ENCODE measurements around the gene LAD1. TPM values are rescaled to one million over a fixed set of nuclear protein-coding genes. Genes with fewer than 3 reads are reported as not detected.
A peak's percentile ranks its signal among the peaks of the same experiment; 100 is the strongest.

The LAD1 gene
- total RNA-seq, 4 donors from 2014 or later = 0.25 to 6.2 (median 0.92) TPM

- in situ Hi-C loops (cut with MboI; ENCODE audit: low sequenced_read_pairs in 4 of 4) = no loop called here
- no peak for DNase-seq
- intact Hi-C loops (cut with DNase I; ENCODE audit: low total_unique reads) = loop anchor here (1.0 kb wide), 2 partner anchors 24 to 155 kb away; no protein-coding TSS in a partner anchor
- TF ChIP-seq, protein P1, sequence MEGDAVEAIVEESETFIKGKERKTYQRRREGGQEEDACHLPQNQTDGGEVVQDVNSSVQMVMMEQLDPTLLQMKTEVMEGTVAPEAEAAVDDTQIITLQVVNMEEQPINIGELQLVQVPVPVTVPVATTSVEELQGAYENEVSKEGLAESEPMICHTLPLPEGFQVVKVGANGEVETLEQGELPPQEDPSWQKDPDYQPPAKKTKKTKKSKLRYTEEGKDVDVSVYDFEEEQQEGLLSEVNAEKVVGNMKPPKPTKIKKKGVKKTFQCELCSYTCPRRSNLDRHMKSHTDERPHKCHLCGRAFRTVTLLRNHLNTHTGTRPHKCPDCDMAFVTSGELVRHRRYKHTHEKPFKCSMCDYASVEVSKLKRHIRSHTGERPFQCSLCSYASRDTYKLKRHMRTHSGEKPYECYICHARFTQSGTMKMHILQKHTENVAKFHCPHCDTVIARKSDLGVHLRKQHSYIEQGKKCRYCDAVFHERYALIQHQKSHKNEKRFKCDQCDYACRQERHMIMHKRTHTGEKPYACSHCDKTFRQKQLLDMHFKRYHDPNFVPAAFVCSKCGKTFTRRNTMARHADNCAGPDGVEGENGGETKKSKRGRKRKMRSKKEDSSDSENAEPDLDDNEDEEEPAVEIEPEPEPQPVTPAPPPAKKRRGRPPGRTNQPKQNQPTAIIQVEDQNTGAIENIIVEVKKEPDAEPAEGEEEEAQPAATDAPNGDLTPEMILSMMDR (IDR thresholded peaks at IDR 0.05 in 4 of 5, conservative IDR thresholded peaks at IDR 0.05 in 1 of 5) = no peak
- no peak for TF ChIP-seq POLR2A (IDR thresholded peaks at IDR 0.05)
- Histone ChIP-seq H3K36me3 (peaks cover 0 to 9% of the 10 kb centered on the region in 2 donors), H3K9me3 (no peaks in the 10 kb centered on the region), H3K27me3 (no peaks in the 10 kb centered on the region), H3K27ac (peak overlapping the region in 2 of 4 donors; percentile 18 to 29), H3K4me1 (no peaks in the 10 kb centered on the region), H3K4me3 (no peak overlapping the region)
- ATAC-seq = no peak
Observed at GRCh38 chr1:201408834-201409200, 9.7 kb upstream of the LAD1 start.

DNA sequence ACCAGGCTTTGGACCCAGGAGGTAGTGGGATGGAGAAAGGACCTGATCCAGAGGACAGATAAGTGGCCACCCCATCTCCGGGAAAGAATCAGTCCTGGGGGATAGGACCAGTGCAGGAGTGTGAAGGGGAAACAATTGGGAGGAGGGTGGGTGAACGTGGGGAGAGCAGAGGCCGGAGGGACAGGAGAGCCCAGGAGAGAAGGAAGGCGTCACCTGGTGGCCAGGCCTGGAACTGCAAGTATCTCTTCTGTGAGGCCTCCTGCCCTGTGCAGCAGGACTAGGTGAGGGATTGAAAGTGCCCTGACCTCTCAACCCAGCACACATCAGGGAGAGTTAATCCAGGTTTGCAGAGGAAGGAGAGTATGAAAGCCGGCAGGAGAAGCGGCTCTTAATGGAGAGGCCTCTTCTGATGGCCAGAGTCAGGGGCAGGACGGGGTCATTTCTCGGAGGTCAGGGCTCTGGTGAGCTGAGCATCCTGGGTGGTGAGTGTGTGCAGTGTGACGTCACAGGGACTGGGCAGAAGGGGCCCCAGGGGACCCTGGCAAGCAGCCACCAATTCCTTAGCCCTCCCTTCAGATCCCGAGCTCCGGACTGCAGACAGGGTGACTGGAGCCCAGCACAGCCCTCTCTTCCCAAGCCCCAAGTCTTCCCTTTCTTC lies 9.2 kb upstream of the LAD1 start:
- Histone ChIP-seq H3K4me1 (no peaks in the 10 kb centered on the region), H3K36me3 (peaks cover 0 to 9% of the 10 kb centered on the region in 2 donors), H3K27me3 (no peaks in the 10 kb centered on the region), H3K27ac (peak overlapping the region; percentile 29 to 50 (median 40)), H3K9me3 (no peaks in the 10 kb centered on the region), H3K4me3 (no peak overlapping the region)
- ATAC-seq (peak; percentile 79 to 85), DNase-seq (peak; percentile 41 to 81)
- intact Hi-C loops (cut with DNase I; ENCODE audit: low total_unique reads) (loop anchor here (1.0 kb wide), 2 partner anchors 23 to 154 kb away; no protein-coding TSS in a partner anchor), in situ Hi-C loops (cut with MboI; ENCODE audit: low sequenced_read_pairs in 4 of 4) (no loop called here)
- no peak for TF ChIP-seq POLR2A (IDR thresholded peaks at IDR 0.05)
- TF ChIP-seq, protein P1 (IDR thresholded peaks at IDR 0.05 in 4 of 5, conservative IDR thresholded peaks at IDR 0.05 in 1 of 5) = peak; percentile 88 to 94 (median 93)

- ATAC-seq (no peak), DNase-seq (no peak)
- TF ChIP-seq POLR2A (IDR thresholded peaks at IDR 0.05) = no peak
- TF ChIP-seq, protein P1 (IDR thresholded peaks at IDR 0.05 in 4 of 5, conservative IDR thresholded peaks at IDR 0.05 in 1 of 5) = no peak
- no peak overlapping the region for H3K27ac ChIP-seq
- peaks cover 0 to 3% of the 10 kb centered on the region in 2 donors for H3K36me3 ChIP-seq
- in situ Hi-C loops (cut with MboI; ENCODE audit: low sequenced_read_pairs in 4 of 4) = no loop called here
- no peak overlapping the region for H3K4me3 ChIP-seq
- intact Hi-C loops (cut with DNase I; ENCODE audit: low total_unique reads) = no loop called here
- no peaks in the 10 kb centered on the region for H3K9me3 ChIP-seq
- H3K4me1 ChIP-seq = no peaks in the 10 kb centered on the region
- no peaks in the 10 kb centered on the region for H3K27me3 ChIP-seq
Observed at GRCh38 chr1:201406831-201407406, 7.8 kb upstream of the LAD1 start.

GRCh38 chr1:201405484-201405831 lies 6.3 kb upstream of the LAD1 start:
- Histone ChIP-seq H3K36me3 (no peaks in the 10 kb centered on the region), H3K4me1 (no peaks in the 10 kb centered on the region), H3K9me3 (no peaks in the 10 kb centered on the region), H3K27ac (peak overlapping the region in 3 of 4 donors; percentile 13 to 65 (median 16)), H3K27me3 (no peaks in the 10 kb centered on the region), H3K4me3 (no peak overlapping the region)
- ATAC-seq (no peak), DNase-seq (no peak)
- intact Hi-C loops (cut with DNase I; ENCODE audit: low total_unique reads) (no loop called here), in situ Hi-C loops (cut with MboI; ENCODE audit: low sequenced_read_pairs in 4 of 4) (no loop called here)
- TF ChIP-seq POLR2A (IDR thresholded peaks at IDR 0.05) = no peak
- TF ChIP-seq, protein P1 (IDR thresholded peaks at IDR 0.05 in 4 of 5, conservative IDR thresholded peaks at IDR 0.05 in 1 of 5) = no peak
